Osteocyte (in vitro differentiated cells): ENCODE data around the gene GPC4. TPM values are rescaled to one million over a fixed set of nuclear protein-coding genes. Genes with fewer than 3 reads are reported as not detected.

Experiments
- DNase-seq: peaks from one replicate; pipeline ENCODE4 v3.0.0; 2021; ENCODE audit warnings: mixed read lengths; ENCODE audit not compliant: unreplicated experiment; ENCODE audit errors: extremely low spot score
- H3K27ac Mint-ChIP-seq: one replicate; pipeline ENCODE4 v1.8.0; 2021; ENCODE audit warnings: mild to moderate bottlenecking, mixed read lengths; ENCODE audit not compliant: unreplicated experiment
- H3K27me3 Mint-ChIP-seq: one replicate; pipeline ENCODE4 v1.8.0; 2021; ENCODE audit warnings: mixed read lengths; ENCODE audit not compliant: unreplicated experiment
- H3K36me3 Mint-ChIP-seq: one replicate; pipeline ENCODE4 v1.8.0; 2021; ENCODE audit warnings: mixed read lengths; ENCODE audit not compliant: unreplicated experiment
- H3K4me1 Mint-ChIP-seq: one replicate; pipeline ENCODE4 v1.8.0; 2021; ENCODE audit warnings: mixed read lengths; ENCODE audit not compliant: unreplicated experiment
- H3K4me3 Mint-ChIP-seq: one replicate; pipeline ENCODE4 v1.8.0; 2021; ENCODE audit warnings: mild to moderate bottlenecking, moderate library complexity, mixed read lengths; ENCODE audit not compliant: unreplicated experiment
- H3K9me3 Mint-ChIP-seq: one replicate; pipeline ENCODE4 v1.8.0; 2021; ENCODE audit warnings: mixed read lengths; ENCODE audit not compliant: unreplicated experiment
- total RNA-seq: library from RNA; stranded (reverse); gene quantifications from 2 replicates; pipeline ENCODE4 v1.2.1, GENCODE V29; 2021
- TF ChIP-seq, protein P1 (sequence below): fragments of 200-600 bp; sonication (generic); IDR thresholded peaks from 2 replicates; pipeline ENCODE4 v1.5.0; 2021; ENCODE audit warnings: antibody characterized with exemption, mild to moderate bottlenecking, moderate library complexity

GPC4 gene
- total RNA-seq, 1 donor from 2014 or later = 98.0 TPM

DNA sequence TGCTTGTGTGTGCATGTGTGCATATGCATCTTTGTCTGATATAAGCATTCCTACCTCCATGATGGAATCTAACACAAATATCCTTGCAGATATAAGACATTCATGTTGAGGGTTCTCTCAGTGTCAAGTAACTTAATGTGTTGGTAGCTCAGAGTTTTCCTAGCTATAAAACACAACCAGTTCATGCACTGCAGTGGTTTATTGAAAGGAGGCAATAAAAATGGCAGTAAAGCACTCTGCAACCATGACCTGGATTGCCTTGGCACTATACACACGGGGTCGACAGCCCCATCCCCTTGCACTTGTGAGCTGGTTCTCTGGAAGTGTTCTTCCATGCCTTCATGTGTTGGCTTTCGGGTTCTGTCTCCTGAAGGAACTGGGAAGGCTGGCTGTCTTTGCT lies 38.9 kb downstream of the GPC4 start:
- Mint-ChIP-seq H3K9me3 (no peaks in the 10 kb centered on the region), H3K4me1 (peaks cover 19% of the 10 kb centered on the region), H3K27ac (no peak overlapping the region), H3K4me3 (no peak overlapping the region), H3K36me3 (no peaks in the 10 kb centered on the region), H3K27me3 (no peaks in the 10 kb centered on the region)
- TF ChIP-seq, protein P1, sequence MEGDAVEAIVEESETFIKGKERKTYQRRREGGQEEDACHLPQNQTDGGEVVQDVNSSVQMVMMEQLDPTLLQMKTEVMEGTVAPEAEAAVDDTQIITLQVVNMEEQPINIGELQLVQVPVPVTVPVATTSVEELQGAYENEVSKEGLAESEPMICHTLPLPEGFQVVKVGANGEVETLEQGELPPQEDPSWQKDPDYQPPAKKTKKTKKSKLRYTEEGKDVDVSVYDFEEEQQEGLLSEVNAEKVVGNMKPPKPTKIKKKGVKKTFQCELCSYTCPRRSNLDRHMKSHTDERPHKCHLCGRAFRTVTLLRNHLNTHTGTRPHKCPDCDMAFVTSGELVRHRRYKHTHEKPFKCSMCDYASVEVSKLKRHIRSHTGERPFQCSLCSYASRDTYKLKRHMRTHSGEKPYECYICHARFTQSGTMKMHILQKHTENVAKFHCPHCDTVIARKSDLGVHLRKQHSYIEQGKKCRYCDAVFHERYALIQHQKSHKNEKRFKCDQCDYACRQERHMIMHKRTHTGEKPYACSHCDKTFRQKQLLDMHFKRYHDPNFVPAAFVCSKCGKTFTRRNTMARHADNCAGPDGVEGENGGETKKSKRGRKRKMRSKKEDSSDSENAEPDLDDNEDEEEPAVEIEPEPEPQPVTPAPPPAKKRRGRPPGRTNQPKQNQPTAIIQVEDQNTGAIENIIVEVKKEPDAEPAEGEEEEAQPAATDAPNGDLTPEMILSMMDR = no peak
- DNase-seq = no peak

DNA sequence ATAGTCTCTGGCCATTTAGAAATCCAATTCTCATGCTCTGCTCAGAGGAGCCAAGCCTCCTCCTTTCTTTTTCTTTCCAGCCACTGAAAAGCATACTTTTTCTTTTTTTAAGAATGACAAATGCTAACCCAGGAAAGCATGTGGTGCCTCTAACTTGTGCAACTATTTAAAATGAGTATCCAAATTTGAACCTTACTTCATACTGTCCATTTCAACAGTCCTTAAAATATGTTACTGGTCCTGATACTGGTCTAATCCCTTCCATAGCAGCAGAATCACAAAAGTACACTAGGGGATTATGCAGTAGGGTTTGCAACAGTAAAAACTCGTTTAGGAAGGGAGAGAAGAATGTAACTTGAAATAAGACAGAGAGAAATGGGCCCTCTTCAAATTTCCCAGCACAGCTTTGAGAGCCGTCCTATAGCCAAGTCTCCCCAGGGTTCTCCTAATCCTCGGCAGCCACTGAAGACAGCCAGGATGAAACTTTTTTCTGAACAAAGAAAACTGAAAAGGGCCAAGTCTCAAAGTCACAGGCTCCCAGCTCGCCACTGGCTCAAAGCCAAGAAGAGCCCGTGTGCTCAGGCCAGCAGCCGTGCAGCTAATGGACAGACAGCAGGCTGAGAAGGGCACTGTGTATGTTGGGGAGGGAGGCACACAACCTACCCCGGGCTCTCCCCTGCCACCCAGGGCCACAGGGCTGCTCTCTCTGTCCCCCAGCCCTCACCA lies 39.5 kb downstream of the GPC4 start:
- DNase-seq = no peak
- Mint-ChIP-seq H3K4me3 (no peak overlapping the region), H3K27me3 (no peaks in the 10 kb centered on the region), H3K9me3 (no peaks in the 10 kb centered on the region), H3K4me1 (peaks cover 21% of the 10 kb centered on the region), H3K27ac (peak overlapping the region; percentile 19), H3K36me3 (no peaks in the 10 kb centered on the region)
- TF ChIP-seq, protein P1 = no peak

DNA sequence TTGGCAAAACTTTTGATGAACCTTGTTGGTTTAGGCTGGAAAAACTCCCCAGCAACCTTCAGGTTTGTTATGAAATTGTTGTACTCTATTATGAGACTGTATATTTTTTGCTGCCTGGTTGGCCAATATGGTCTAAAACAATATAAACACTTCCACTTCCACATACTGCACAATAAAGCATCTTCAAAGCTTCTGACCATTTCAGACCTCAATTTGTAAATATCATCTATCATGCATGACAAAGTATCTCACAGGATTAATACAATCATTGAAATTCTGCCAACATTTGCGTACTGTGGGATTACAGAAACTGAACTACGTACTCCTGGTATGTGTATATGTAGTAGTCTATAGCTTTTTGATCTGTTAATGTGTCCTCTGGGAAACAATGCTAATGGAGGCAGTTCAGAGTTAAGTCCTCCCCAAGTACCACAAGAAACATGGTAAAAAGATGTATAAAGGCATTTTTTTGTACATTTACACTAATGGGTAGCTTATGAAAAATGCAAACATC lies 40.4 kb downstream of the GPC4 start:
- no peak for DNase-seq
- Mint-ChIP-seq H3K27me3 (no peaks in the 10 kb centered on the region), H3K36me3 (no peaks in the 10 kb centered on the region), H3K4me3 (no peak overlapping the region), H3K4me1 (peaks cover 26% of the 10 kb centered on the region), H3K27ac (no peak overlapping the region), H3K9me3 (no peaks in the 10 kb centered on the region)
- TF ChIP-seq, protein P1 = no peak

DNA sequence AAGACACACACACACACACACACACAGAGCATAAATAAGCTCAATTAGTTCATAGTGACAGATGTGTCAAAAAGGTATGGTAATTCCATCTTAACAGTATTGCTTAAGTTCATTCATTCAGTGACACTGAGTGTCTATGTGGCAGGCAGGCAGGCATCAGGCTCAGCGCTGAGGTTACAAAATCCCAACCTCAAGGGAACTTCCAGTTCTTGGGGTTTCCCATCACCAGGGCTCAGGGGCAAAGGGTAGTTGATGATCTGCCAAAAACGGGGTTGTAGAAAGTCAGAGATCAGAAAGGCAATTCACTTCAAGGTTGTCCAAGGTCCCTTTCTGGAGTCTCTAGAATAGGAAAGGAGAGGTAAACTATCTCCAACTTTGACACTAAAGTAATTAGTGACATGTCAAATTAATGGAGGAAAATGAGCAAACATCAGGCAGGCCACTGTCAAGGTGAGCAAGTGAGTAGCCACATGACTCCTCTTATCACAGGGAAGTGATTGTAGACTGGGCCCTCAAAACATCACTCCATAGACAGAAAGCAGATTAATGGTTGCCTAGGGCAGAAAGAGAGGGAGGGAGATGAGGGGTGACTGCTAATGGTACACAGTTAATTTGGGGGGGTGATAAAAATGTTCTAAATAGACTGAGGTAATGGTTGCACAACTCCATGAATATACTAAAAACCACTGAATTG lies 41.8 kb downstream of the GPC4 start:
- Mint-ChIP-seq H3K27ac (no peak overlapping the region), H3K4me1 (peaks cover 36% of the 10 kb centered on the region), H3K4me3 (no peak overlapping the region), H3K36me3 (no peaks in the 10 kb centered on the region), H3K27me3 (no peaks in the 10 kb centered on the region), H3K9me3 (no peaks in the 10 kb centered on the region)
- DNase-seq = no peak
- TF ChIP-seq, protein P1 = no peak

DNA sequence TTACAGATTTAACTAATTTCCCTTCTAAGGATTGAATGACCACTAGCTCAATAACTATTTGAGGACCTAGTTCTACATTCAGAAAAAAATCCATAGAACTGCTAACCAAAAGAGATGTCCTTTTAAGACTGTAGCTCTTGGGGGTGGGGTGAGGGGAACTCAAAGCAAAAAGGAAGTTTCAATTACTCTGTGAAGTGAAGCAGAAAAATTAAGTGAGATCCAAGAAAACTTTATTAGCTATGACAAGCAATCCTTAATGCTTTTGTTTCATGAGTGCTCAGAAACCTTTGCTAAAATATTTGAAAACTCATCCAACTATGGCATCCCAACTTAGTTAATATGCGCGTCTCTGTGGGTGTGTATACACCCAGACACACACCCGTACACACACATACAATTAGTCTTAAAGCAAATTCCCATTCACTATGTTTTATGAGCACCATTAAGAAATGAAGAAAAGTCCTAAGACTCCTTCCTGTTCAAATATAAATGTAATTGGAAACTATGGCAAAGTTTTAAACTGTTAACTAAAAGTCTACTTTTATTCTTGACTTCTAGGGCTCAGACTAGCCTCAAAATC lies 44.5 kb downstream of the GPC4 start:
- H3K27me3 Mint-ChIP-seq = no peaks in the 10 kb centered on the region
- TF ChIP-seq, protein P1 = no peak
- DNase-seq = no peak
- H3K27ac Mint-ChIP-seq = no peak overlapping the region
- no peaks in the 10 kb centered on the region for H3K36me3 Mint-ChIP-seq
- H3K4me1 Mint-ChIP-seq = peaks cover 37% of the 10 kb centered on the region
- no peaks in the 10 kb centered on the region for H3K9me3 Mint-ChIP-seq
- H3K4me3 Mint-ChIP-seq = no peak overlapping the region
